Spleen (tissue), 7 donors: ENCODE measurements around the gene CPXM2.

Experiments used
- POLR2AphosphoS5 ChIP-seq, 3 donors: sonication (generic); formaldehyde crosslinking; IDR thresholded peaks; one replicate each; pipeline ENCODE4 v1.5.1; 2017; ENCODE audit warnings: antibody characterized with exemption in 3 of 3
- TF ChIP-seq, protein P1 (sequence below), 11 experiments: fragments of 200-600 bp in 7 of 11; fragments of 450-650 bp in 4 of 11; sonication (generic) in 4 of 11; IDR thresholded peaks in 8 of 11; conservative IDR thresholded peaks in 3 of 11; 1 replicate in 7 of 11; 2 replicates in 4 of 11; pipeline versions ENCODE4 v1.4.0 to v1.8.0; 2016 to 2021; ENCODE audit warnings: antibody characterized with exemption in 11 of 11, inconsistent platforms in 4 of 11, mild to moderate bottlenecking in 1 of 11
- donor health status: DM: no; HTN: no; CAD: no; lungs with moderate emphysema.
- donor health status: DM: no; HTN: no; CAD: no.
- donor health status: DM: no; HTN: no; CAD: no.

DNA sequence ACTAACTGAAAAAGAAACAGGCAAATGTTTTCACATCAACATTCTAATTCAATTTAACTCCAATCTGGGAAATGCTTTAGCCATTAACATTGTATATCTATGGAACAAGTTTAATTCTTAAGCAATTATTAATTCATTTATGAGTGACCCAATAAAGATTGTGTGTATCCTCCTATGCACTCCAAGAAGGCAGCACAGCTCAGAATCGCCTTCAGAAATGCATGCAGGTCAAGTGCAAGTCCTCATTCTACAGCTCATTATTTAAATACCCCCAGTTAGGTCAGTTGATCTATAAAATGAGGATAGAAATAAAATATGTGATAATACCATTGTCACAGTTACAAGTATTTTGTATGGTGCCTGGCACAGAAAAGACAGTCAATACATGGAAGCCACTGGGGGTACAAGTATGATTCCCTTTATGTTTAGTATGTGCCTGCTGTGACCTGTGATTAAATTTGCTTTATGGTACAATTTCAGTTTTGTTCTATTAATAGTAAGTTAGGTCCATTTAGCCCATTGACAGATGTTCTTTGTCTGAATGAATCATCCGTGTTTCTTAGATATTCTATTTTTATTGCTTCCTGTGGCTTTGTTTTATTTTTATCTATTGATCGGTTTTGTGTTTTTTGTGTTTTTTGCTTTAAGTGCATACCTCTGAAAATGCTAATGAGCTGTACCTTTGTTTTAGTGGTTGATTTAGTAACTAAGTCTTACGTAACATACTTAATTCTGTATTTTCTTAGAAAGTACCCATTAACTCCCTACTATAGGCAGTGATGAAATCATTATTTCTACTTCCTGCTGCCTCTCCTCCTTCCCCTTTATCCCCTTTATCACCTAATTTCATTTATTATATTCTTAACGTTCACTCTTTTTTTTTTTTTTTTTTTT is 42.8 kb downstream of the CPXM2 start:
- TF ChIP-seq, protein P1, sequence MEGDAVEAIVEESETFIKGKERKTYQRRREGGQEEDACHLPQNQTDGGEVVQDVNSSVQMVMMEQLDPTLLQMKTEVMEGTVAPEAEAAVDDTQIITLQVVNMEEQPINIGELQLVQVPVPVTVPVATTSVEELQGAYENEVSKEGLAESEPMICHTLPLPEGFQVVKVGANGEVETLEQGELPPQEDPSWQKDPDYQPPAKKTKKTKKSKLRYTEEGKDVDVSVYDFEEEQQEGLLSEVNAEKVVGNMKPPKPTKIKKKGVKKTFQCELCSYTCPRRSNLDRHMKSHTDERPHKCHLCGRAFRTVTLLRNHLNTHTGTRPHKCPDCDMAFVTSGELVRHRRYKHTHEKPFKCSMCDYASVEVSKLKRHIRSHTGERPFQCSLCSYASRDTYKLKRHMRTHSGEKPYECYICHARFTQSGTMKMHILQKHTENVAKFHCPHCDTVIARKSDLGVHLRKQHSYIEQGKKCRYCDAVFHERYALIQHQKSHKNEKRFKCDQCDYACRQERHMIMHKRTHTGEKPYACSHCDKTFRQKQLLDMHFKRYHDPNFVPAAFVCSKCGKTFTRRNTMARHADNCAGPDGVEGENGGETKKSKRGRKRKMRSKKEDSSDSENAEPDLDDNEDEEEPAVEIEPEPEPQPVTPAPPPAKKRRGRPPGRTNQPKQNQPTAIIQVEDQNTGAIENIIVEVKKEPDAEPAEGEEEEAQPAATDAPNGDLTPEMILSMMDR (IDR thresholded peaks at IDR 0.05 in 8 of 11, conservative IDR thresholded peaks at IDR 0.05 in 3 of 11) = no peak
- TF ChIP-seq POLR2AphosphoS5 (IDR thresholded peaks at IDR 0.05) = no peak
